Trophoblast cell (in vitro differentiated cells and primary cell): Measurements from ENCODE around the gene SERPINE1.

Source experiments
- DNase-seq, 2 donors: peaks; one replicate each; pipeline ENCODE4 v3.0.0-alpha.2; 2016
- H2AFZ ChIP-seq: 2 replicates; pipeline ENCODE4 v1.6.1; 2013; ENCODE audit warnings: low read length, moderate library complexity, mild to moderate bottlenecking; ENCODE audit not compliant: insufficient read depth, poor library complexity
- H2AK5ac ChIP-seq: 2 replicates; pipeline ENCODE4 v1.6.1; 2013; ENCODE audit warnings: mild to moderate bottlenecking, low read length
- H2BK120ac ChIP-seq: 2 replicates; pipeline ENCODE4 v1.6.1; 2013; ENCODE audit warnings: low read length, mild to moderate bottlenecking, moderate library complexity; ENCODE audit not compliant: insufficient read depth, poor library complexity
- H2BK12ac ChIP-seq: 2 replicates; pipeline ENCODE4 v1.6.1; 2013; ENCODE audit warnings: mild to moderate bottlenecking, low read length, moderate library complexity
- H2BK5ac ChIP-seq: 2 replicates; pipeline ENCODE4 v1.6.1; 2013; ENCODE audit warnings: low read length, low read depth, moderate library complexity, mild to moderate bottlenecking; ENCODE audit not compliant: poor library complexity
- H3K14ac ChIP-seq: 2 replicates; pipeline ENCODE4 v1.6.1; 2013; ENCODE audit warnings: mild to moderate bottlenecking, low read length
- H3K18ac ChIP-seq: 2 replicates; pipeline ENCODE4 v1.6.1; 2013; ENCODE audit warnings: mild to moderate bottlenecking, low read length
- H3K23ac ChIP-seq: 2 replicates; pipeline ENCODE4 v1.6.1; 2013; ENCODE audit warnings: low read length
- H3K27ac ChIP-seq: 2 replicates; pipeline ENCODE4 v1.5.1; 2013; ENCODE audit warnings: low read depth, mild to moderate bottlenecking, inconsistent platforms, low read length, moderate library complexity
- H3K27me3 ChIP-seq: 2 replicates; pipeline ENCODE4 v1.6.1; 2013; ENCODE audit warnings: inconsistent platforms, mild to moderate bottlenecking, low read length, moderate library complexity; ENCODE audit not compliant: insufficient read depth
- H3K36me3 ChIP-seq, 2 experiments: 1 replicate in 1 of 2; 2 replicates in 1 of 2; pipeline ENCODE4 v1.6.1; 2013; ENCODE audit warnings: low read length in 2 of 2, mild to moderate bottlenecking in 2 of 2, moderate library complexity in 1 of 2; ENCODE audit not compliant: insufficient read depth in 2 of 2, control insufficient read depth in 1 of 2
- H3K4ac ChIP-seq: 2 replicates; pipeline ENCODE4 v1.6.1; 2013; ENCODE audit warnings: low read depth, mild to moderate bottlenecking, low read length, moderate library complexity
- H3K4me1 ChIP-seq, 2 experiments: 1 replicate in 1 of 2; 2 replicates in 1 of 2; pipeline ENCODE4 v1.6.1; 2013; ENCODE audit warnings: low read length in 2 of 2, mild to moderate bottlenecking in 2 of 2, moderate library complexity in 1 of 2; ENCODE audit not compliant: insufficient read depth in 2 of 2, control insufficient read depth in 1 of 2
- H3K4me2 ChIP-seq: 2 replicates; pipeline ENCODE4 v1.6.1; 2013; ENCODE audit warnings: inconsistent platforms, mild to moderate bottlenecking, low read length, moderate library complexity
- H3K4me3 ChIP-seq: 2 replicates; pipeline ENCODE4 v1.5.1; 2013; ENCODE audit warnings: mild to moderate bottlenecking, low read depth, low read length, inconsistent platforms
- H3K79me1 ChIP-seq: one replicate; pipeline ENCODE4 v1.6.1; 2013; ENCODE audit warnings: low read length
- H3K79me2 ChIP-seq: 2 replicates; pipeline ENCODE4 v1.6.1; 2013; ENCODE audit warnings: low read length, mild to moderate bottlenecking; ENCODE audit not compliant: control insufficient read depth, insufficient read depth, poor library complexity
- H3K9ac ChIP-seq: 2 replicates; pipeline ENCODE4 v1.6.1; 2013; ENCODE audit warnings: mild to moderate bottlenecking, low read length
- H3K9me3 ChIP-seq: 2 replicates; pipeline ENCODE4 v1.6.1; 2013; ENCODE audit warnings: low read depth, mild to moderate bottlenecking, control low read depth, inconsistent platforms, low read length; ENCODE audit not compliant: insufficient read depth
- H4K12ac ChIP-seq: 2 replicates; pipeline ENCODE4 v1.6.1; 2013; ENCODE audit warnings: low read depth, mild to moderate bottlenecking, low read length, moderate library complexity
- H4K8ac ChIP-seq: 2 replicates; pipeline ENCODE4 v1.6.1; 2013; ENCODE audit warnings: low read depth, mild to moderate bottlenecking, low read length, moderate library complexity
- H4K91ac ChIP-seq: one replicate; pipeline ENCODE4 v1.6.1; 2013; ENCODE audit warnings: low read depth, mild to moderate bottlenecking, low read length, moderate library complexity
- WGBS: extraction: QIAGEN DNeasy Blood & Tissue Kit; methylation state at CpG from one replicate; pipeline ENCODE4 v1.1.7; 2013; ENCODE audit warnings: missing lambda C conversion rate; ENCODE audit not compliant: insufficient read length, insufficient coverage; ENCODE audit errors: extremely low coverage; 5-methylcytosine and 5-hydroxymethylcytosine counted together

The SERPINE1 gene

DNA sequence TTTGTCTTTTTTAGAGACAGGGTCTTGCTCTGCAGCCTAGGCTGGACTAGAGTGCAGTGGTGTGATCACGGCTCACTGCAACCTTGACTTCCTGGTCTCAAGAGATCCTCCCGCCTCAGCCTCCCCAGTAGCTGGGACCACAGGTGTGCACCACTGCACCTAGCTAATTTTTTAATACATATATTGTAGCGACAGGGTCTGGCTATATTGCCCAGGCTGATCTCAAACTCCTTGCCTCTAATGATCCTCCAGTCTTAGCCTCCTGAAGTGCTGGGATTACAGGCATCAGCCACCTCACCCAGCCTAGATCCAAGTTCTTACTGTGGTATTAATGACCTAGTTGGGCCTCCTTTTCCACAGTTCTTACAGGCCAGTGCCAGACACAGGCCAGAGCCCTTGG is 11.7 kb upstream of the SERPINE1 start:
- no peak overlapping the region for H2BK12ac ChIP-seq
- no peaks in the 10 kb centered on the region for H3K27me3 ChIP-seq
- peaks cover 20% of the 10 kb centered on the region for H3K79me1 ChIP-seq
- H4K12ac ChIP-seq, result no peak overlapping the region
- H3K23ac ChIP-seq, result no peak overlapping the region
- H2BK120ac ChIP-seq, result no peak overlapping the region
- H2AFZ ChIP-seq, result no peak overlapping the region
- no CpG with 5 or more reads among the region's 3 CpGs for WGBS
- H4K8ac ChIP-seq, result no peak overlapping the region
- no peaks in the 10 kb centered on the region for H3K36me3 ChIP-seq
- no peak overlapping the region for H3K4me2 ChIP-seq
- no peak overlapping the region for H3K4me3 ChIP-seq
- H3K9ac ChIP-seq, result no peak overlapping the region
- peaks cover 13 to 14% of the 10 kb centered on the region in 2 experiments for H3K4me1 ChIP-seq
- H3K18ac ChIP-seq, result no peak overlapping the region
- DNase-seq, result peak; percentile 0 to 4
- H3K27ac ChIP-seq, result no peak overlapping the region
- H3K9me3 ChIP-seq, result no peaks in the 10 kb centered on the region
- H2AK5ac ChIP-seq, result no peak overlapping the region
- no peaks in the 10 kb centered on the region for H3K79me2 ChIP-seq
- H2BK5ac ChIP-seq, result no peak overlapping the region
- peak overlapping the region; percentile 5 for H4K91ac ChIP-seq
- no peak overlapping the region for H3K4ac ChIP-seq
- H3K14ac ChIP-seq, result no peak overlapping the region

GRCh38 chr7:101116898-101117297 is 10.0 kb upstream of the SERPINE1 start:
- H3K9me3 ChIP-seq, result no peaks in the 10 kb centered on the region
- peak overlapping the region; percentile 20 for H4K8ac ChIP-seq
- no peak overlapping the region for H3K9ac ChIP-seq
- H2AK5ac ChIP-seq, result peak overlapping the region; percentile 27
- H3K36me3 ChIP-seq, result no peaks in the 10 kb centered on the region
- WGBS, result no CpG with 5 or more reads among the region's 10 CpGs
- H4K91ac ChIP-seq, result peak overlapping the region; percentile 84
- peak overlapping the region; percentile 30 for H3K27ac ChIP-seq
- peak overlapping the region; percentile 34 for H3K18ac ChIP-seq
- peaks cover 27% of the 10 kb centered on the region for H3K79me1 ChIP-seq
- no peak overlapping the region for H3K4me3 ChIP-seq
- peak overlapping the region; percentile 10 for H2BK5ac ChIP-seq
- no peak overlapping the region for H3K4ac ChIP-seq
- H4K12ac ChIP-seq, result no peak overlapping the region
- H3K4me1 ChIP-seq, result peaks cover 18 to 20% of the 10 kb centered on the region in 2 experiments
- H3K79me2 ChIP-seq, result no peaks in the 10 kb centered on the region
- H2AFZ ChIP-seq, result no peak overlapping the region
- peak overlapping the region; percentile 34 for H2BK12ac ChIP-seq
- H3K14ac ChIP-seq, result peak overlapping the region; percentile 23
- H2BK120ac ChIP-seq, result peak overlapping the region; percentile 40
- DNase-seq, result peak; percentile 66 to 75
- H3K4me2 ChIP-seq, result no peak overlapping the region
- no peaks in the 10 kb centered on the region for H3K27me3 ChIP-seq
- H3K23ac ChIP-seq, result no peak overlapping the region

GRCh38 chr7:101118856-101119255 is 8.0 kb upstream of the SERPINE1 start:
- Histone ChIP-seq H4K91ac (peak overlapping the region; percentile 86), H3K9me3 (no peaks in the 10 kb centered on the region), H2BK120ac (peak overlapping the region; percentile 88), H2BK5ac (peak overlapping the region; percentile 82), H3K4me1 (peaks cover 26 to 36% of the 10 kb centered on the region in 2 experiments), H3K4ac (no peak overlapping the region), H4K12ac (no peak overlapping the region), H3K4me3 (no peak overlapping the region), H2BK12ac (peak overlapping the region; percentile 74), H3K79me1 (peaks cover 45% of the 10 kb centered on the region), H3K9ac (no peak overlapping the region), H2AK5ac (no peak overlapping the region), H3K36me3 (no peaks in the 10 kb centered on the region), H3K23ac (no peak overlapping the region), H3K4me2 (no peak overlapping the region), H3K14ac (no peak overlapping the region), H3K18ac (peak overlapping the region; percentile 55), H3K79me2 (peaks cover 2% of the 10 kb centered on the region), H3K27ac (peak overlapping the region; percentile 61), H3K27me3 (no peaks in the 10 kb centered on the region), H2AFZ (no peak overlapping the region), H4K8ac (peak overlapping the region; percentile 56)
- peak; percentile 50 to 89 for DNase-seq
- no CpG with 5 or more reads among the region's 3 CpGs for WGBS

DNA sequence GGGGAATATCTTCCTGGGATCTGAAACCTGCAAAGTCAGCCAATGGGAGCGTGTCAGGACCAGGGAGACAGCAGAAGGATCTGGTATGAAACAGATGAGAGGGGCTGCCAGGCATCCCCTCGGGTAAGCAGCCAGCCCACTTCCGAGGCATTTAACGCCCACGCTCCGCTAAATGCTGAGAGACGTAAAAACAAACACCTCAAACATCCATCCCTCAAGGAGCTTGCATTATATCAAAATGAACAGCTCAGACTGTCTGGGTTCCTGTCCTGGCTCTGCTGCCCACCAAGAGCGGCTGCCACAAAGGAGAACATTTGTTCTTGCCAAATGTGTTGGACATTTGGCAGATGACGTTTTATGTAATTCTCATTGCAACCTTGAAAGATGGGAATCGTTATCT is 7.0 kb upstream of the SERPINE1 start:
- H3K36me3 ChIP-seq, result no peaks in the 10 kb centered on the region

More for the DNA sequence above, 7.0 kb upstream of the SERPINE1 start:
- no peak overlapping the region for H2BK120ac ChIP-seq
- H4K12ac ChIP-seq, result no peak overlapping the region
- no peak overlapping the region for H3K4me3 ChIP-seq
- H3K79me1 ChIP-seq, result peaks cover 48% of the 10 kb centered on the region
- H3K4ac ChIP-seq, result no peak overlapping the region
- H4K91ac ChIP-seq, result peak overlapping the region; percentile 86
- H3K27ac ChIP-seq, result no peak overlapping the region
- H2AFZ ChIP-seq, result no peak overlapping the region
- no CpG with 5 or more reads among the region's 10 CpGs for WGBS
- H3K4me1 ChIP-seq, result peaks cover 34 to 44% of the 10 kb centered on the region in 2 experiments
- no peaks in the 10 kb centered on the region for H3K27me3 ChIP-seq
- H3K18ac ChIP-seq, result no peak overlapping the region
- no peak overlapping the region for H2BK5ac ChIP-seq
- H3K9me3 ChIP-seq, result peaks cover under 1% of the 10 kb centered on the region
- H3K79me2 ChIP-seq, result peaks cover 3% of the 10 kb centered on the region
- peak overlapping the region; percentile 15 for H2BK12ac ChIP-seq
- H2AK5ac ChIP-seq, result no peak overlapping the region
- no peak overlapping the region for H3K23ac ChIP-seq
- DNase-seq, result peak; percentile 0 to 7
- no peak overlapping the region for H3K14ac ChIP-seq
- H3K9ac ChIP-seq, result peak overlapping the region; percentile 37
- no peak overlapping the region for H3K4me2 ChIP-seq
- no peak overlapping the region for H4K8ac ChIP-seq
